Spleen (tissue), 7 donors: ENCODE measurements around the gene ENO2.

Source experiments
- CTCF ChIP-seq, 11 experiments: fragments of 200-600 bp in 7 of 11; fragments of 450-650 bp in 4 of 11; sonication (generic) in 4 of 11; IDR thresholded peaks in 8 of 11; conservative IDR thresholded peaks in 3 of 11; 1 replicate in 7 of 11; 2 replicates in 4 of 11; pipeline versions ENCODE4 v1.4.0 to v1.8.0; 2016 to 2021; ENCODE audit warnings: antibody characterized with exemption in 11 of 11, inconsistent platforms in 4 of 11, mild to moderate bottlenecking in 1 of 11
- POLR2AphosphoS5 ChIP-seq, 3 donors: sonication (generic); formaldehyde crosslinking; IDR thresholded peaks; one replicate each; pipeline ENCODE4 v1.5.1; 2017; ENCODE audit warnings: antibody characterized with exemption in 3 of 3
- donor health status: DM: no; HTN: no; CAD: no; lungs with moderate emphysema.
- donor health status: DM: no; HTN: no; CAD: no.
- donor health status: DM: no; HTN: no; CAD: no.

DNA sequence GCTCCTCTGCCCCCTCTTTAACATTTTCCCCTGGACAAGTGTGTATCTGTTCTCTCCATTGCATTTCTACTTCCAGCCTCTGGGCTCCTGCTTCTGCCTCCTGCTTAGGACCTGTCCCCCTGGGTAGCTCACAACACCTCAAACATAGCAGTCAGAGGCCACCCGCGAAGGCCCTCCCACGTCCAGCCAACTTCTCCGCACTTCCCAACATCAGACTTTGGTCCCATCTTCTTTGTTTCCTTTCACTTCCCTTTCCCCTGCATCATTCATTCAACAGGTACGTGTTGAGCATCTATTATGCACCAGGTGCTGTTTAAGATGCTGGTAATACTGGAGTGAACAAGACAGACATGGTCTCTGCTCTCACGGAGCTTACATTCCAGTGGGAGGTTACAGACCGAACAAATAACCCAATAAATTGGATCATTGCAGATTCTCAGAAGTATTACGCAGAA, 32.6 kb downstream of the ENO2 start:
- TF ChIP-seq POLR2AphosphoS5 (IDR thresholded peaks at IDR 0.05): no peak
- no peak for TF ChIP-seq CTCF (IDR thresholded peaks at IDR 0.05 in 8 of 11, conservative IDR thresholded peaks at IDR 0.05 in 3 of 11)
